PFSK-1 (cell line): ENCODE results near the gene HDAC4.

ENCODE experiments used
- FOXP2 ChIP-seq: optimal IDR thresholded peaks from 2 replicates; pipeline ENCODE3; 2011; ENCODE audit warnings: borderline replicate concordance, control low read depth, inconsistent platforms; ENCODE audit not compliant: insufficient read depth; ENCODE audit errors: extremely low read length, extremely low read depth
- POLR2AphosphoS5 ChIP-seq: IDR thresholded peaks from 2 replicates; pipeline ENCODE4 v1.6.1; 2012; ENCODE audit warnings: low read depth, mild to moderate bottlenecking, control low read depth, low read length, moderate library complexity
- REST ChIP-seq, 2 experiments: IDR thresholded peaks; 2 replicates each; pipeline versions ENCODE4 v1.6.1 to v1.8.0; 2011 to 2012; ENCODE audit warnings: low read depth in 2 of 2, low read length in 2 of 2, control low read depth in 1 of 2, inconsistent platforms in 1 of 2, mild to moderate bottlenecking in 1 of 2, moderate library complexity in 1 of 2; ENCODE audit not compliant: insufficient read depth in 1 of 2
- SIN3A ChIP-seq: IDR thresholded peaks from 2 replicates; pipeline ENCODE4 v1.6.1; 2012; ENCODE audit warnings: mild to moderate bottlenecking, low read length, moderate library complexity, borderline replicate concordance; ENCODE audit not compliant: insufficient read depth
- TAF1 ChIP-seq: IDR thresholded peaks from 2 replicates; pipeline ENCODE4 v1.6.1; 2012; ENCODE audit warnings: low read length, control low read depth, borderline replicate concordance; ENCODE audit not compliant: insufficient read depth

Gene HDAC4

GRCh38 chr2:239026711-239027361 lies 374.0 kb downstream of the HDAC4 start:
- TF ChIP-seq SIN3A = no peak
- no peak for TF ChIP-seq FOXP2
- TF ChIP-seq REST (IDR thresholded peaks at IDR 0.05; ENCODE audit: insufficient read depth in 1 of 2, low read depth in 2 of 2, low read length in 2 of 2) = no peak
- no peak for TF ChIP-seq POLR2AphosphoS5
- TF ChIP-seq TAF1 = no peak

- no peak for TF ChIP-seq REST (IDR thresholded peaks at IDR 0.05; ENCODE audit: insufficient read depth in 1 of 2, low read depth in 2 of 2, low read length in 2 of 2)
- no peak for TF ChIP-seq SIN3A
- TF ChIP-seq POLR2AphosphoS5 = no peak
- TF ChIP-seq TAF1 = no peak
- TF ChIP-seq FOXP2 = no peak
Measured at GRCh38 chr2:239025951-239026461, 374.8 kb downstream of the HDAC4 start.

- TF ChIP-seq FOXP2 (no peak), TAF1 (no peak), SIN3A (no peak), POLR2AphosphoS5 (no peak), REST (IDR thresholded peaks at IDR 0.05; ENCODE audit: insufficient read depth in 1 of 2, low read depth in 2 of 2, low read length in 2 of 2) (no peak)
Measured at GRCh38 chr2:239025096-239025801, 375.6 kb downstream of the HDAC4 start.

- TF ChIP-seq POLR2AphosphoS5 (no peak), TAF1 (no peak), REST (IDR thresholded peaks at IDR 0.05; ENCODE audit: insufficient read depth in 1 of 2, low read depth in 2 of 2, low read length in 2 of 2) (no peak), SIN3A (no peak), FOXP2 (no peak)
Measured at GRCh38 chr2:239024226-239024625, 376.6 kb downstream of the HDAC4 start.
